GM06990 (cell line): ENCODE data around the gene STK39.

Experiments
- DNase-seq: peaks from one replicate; pipeline ENCODE4 v3.0.0-alpha.2; 2011; ENCODE audit not compliant: insufficient read length; ENCODE audit errors: extremely low read depth
- H3K27me3 ChIP-seq: replicated peaks from 2 replicates; pipeline ENCODE4 v1.6.0; 2011; ENCODE audit warnings: low read length; ENCODE audit not compliant: control insufficient read depth, insufficient read depth
- H3K36me3 ChIP-seq: 2 replicates; pipeline ENCODE4 v1.5.1; 2011; ENCODE audit warnings: low read length; ENCODE audit not compliant: control insufficient read depth, insufficient read depth
- H3K4me3 ChIP-seq: replicated peaks from 2 replicates; pipeline ENCODE4 v1.5.1; 2011; ENCODE audit warnings: low read depth, mild to moderate bottlenecking, control low read depth, low read length
- TF ChIP-seq, protein P1 (sequence below): IDR thresholded peaks from 2 replicates; pipeline ENCODE4 v1.5.1; 2011; ENCODE audit warnings: low read length, control low read depth, mild to moderate bottlenecking, inconsistent platforms; ENCODE audit not compliant: insufficient read depth, poor library complexity, severe bottlenecking

Gene STK39

DNA sequence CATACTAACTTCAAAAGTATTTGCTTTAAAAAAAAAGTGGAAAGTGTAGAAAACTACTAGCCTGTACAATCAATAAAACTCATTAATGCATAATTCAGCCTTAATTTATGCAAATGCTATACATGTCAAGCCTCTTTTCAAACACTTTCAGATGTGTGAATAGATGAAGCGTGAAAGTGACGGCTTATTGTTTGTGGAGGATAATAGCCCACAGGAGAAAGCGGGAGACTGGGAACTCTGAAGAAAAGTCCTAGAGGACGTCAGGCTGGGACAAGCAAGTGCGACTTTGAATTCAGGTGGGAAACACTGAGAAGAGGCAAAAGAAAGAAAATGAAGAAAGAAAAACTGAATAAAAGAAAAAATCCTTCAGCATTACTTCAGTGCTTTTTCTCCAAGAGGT lies 108.5 kb downstream of the STK39 start:
- Histone ChIP-seq H3K27me3 (no peaks in the 10 kb centered on the region), H3K4me3 (no peak overlapping the region), H3K36me3 (no peaks in the 10 kb centered on the region)
- DNase-seq, result no peak
- TF ChIP-seq, protein P1, sequence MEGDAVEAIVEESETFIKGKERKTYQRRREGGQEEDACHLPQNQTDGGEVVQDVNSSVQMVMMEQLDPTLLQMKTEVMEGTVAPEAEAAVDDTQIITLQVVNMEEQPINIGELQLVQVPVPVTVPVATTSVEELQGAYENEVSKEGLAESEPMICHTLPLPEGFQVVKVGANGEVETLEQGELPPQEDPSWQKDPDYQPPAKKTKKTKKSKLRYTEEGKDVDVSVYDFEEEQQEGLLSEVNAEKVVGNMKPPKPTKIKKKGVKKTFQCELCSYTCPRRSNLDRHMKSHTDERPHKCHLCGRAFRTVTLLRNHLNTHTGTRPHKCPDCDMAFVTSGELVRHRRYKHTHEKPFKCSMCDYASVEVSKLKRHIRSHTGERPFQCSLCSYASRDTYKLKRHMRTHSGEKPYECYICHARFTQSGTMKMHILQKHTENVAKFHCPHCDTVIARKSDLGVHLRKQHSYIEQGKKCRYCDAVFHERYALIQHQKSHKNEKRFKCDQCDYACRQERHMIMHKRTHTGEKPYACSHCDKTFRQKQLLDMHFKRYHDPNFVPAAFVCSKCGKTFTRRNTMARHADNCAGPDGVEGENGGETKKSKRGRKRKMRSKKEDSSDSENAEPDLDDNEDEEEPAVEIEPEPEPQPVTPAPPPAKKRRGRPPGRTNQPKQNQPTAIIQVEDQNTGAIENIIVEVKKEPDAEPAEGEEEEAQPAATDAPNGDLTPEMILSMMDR, result no peak

GRCh38 chr2:168138374-168138773 lies 109.0 kb downstream of the STK39 start:
- Histone ChIP-seq H3K27me3 (no peaks in the 10 kb centered on the region), H3K4me3 (no peak overlapping the region), H3K36me3 (no peaks in the 10 kb centered on the region)
- TF ChIP-seq, protein P1, result no peak
- DNase-seq, result no peak

DNA sequence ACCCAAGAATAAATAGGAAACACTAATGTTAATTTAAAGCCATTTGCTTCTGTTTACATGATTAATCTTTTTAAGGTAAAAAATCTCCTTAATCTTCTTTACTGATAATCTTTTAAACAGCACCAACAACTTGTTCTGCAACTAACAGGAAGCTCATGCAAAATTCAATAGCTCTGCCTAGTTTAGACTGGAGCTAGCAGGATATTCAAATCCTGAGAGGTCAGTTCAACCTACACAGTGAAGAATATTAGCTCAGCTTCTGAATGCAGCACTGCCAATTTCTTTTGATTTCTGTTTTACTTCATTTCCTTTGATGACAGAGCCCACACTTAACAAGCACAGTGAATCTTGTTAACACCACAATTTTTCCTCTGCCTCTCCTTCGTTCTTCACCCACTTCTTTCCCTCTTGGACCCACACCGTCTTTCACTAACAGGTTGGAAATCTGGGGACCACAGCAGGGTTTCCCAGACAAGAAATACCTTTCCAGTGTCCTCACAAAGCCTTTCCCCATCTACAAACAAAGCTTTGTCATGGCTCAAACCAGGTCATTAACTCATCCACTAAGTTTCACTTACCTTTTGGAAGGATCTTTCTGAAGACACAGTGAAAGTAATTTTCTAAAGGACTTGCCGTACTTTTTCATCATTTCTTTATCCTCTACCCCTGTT lies 109.8 kb downstream of the STK39 start:
- no peak for DNase-seq
- Histone ChIP-seq H3K4me3 (no peak overlapping the region), H3K27me3 (no peaks in the 10 kb centered on the region)

DNA sequence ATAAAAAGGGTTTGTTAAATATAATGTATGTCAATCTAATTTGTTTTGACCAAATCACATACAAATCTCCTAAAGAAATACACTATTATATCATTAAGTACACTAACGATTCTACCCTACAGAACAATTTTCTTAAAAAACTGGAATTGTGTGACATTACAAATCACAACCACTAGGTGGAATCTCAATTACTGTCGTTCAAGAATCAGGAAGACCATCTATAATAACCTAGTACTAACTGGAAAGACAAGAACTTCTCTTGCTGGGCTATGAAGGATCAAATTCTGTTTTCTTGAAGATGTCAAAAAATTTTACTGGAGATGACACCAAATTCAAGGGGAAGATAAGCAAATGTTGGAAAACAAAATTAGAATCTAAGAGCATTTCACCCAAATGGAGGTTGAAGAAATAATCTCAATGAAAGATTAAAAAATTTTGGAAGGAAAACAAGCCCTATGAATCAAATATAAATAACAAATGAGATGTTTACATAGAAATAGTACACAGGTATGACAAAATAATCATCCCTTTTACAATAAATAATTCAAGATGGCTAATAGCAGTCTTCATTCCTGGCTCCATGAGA lies 110.9 kb downstream of the STK39 start:
- H3K27me3 ChIP-seq, result no peaks in the 10 kb centered on the region
- TF ChIP-seq, protein P1, result no peak
- DNase-seq, result peak; percentile 18
- H3K36me3 ChIP-seq, result no peaks in the 10 kb centered on the region
- H3K4me3 ChIP-seq, result no peak overlapping the region

More for the DNA sequence above, 109.8 kb downstream of the STK39 start:
- H3K36me3 ChIP-seq, result no peaks in the 10 kb centered on the region
- TF ChIP-seq, protein P1, result no peak

- Histone ChIP-seq H3K36me3 (no peaks in the 10 kb centered on the region), H3K4me3 (no peak overlapping the region), H3K27me3 (no peaks in the 10 kb centered on the region)
- no peak for DNase-seq
- TF ChIP-seq, protein P1, result no peak
Observed at GRCh38 chr2:168135630-168136029, 111.8 kb downstream of the STK39 start.
